ENCODE measurements around the gene FALEC.

Gene FALEC

GRCh38 chr1:150515328-150516049 is at the start of gene FALEC:
TSS of gene FALEC (plus strand) at chr1:150515752.
- Histone ChIP-seq H3K36me3 (ENCODE audit: insufficient read depth, low read depth, low read length) (no peaks in the 10 kb centered on the region), H3K9me3 (ENCODE audit: insufficient read depth, low read depth, low read length) (no peaks in the 10 kb centered on the region), H3K27ac (ENCODE audit: low read length) (no peak within 1 kb of the TSS), H3K9ac (ENCODE audit: low read depth, low read length) (peak within 1 kb of the TSS; percentile 82), H3K27me3 (ENCODE audit: insufficient read depth, low read length) (peaks cover 3% of the 10 kb centered on the region; the same call in 1 of the 2 replicates), H3K4me1 (ENCODE audit: insufficient read depth, low read length) (peaks cover 5% of the 10 kb centered on the region; the same call in 1 of the 2 replicates), H3K4me3 (ENCODE audit: low read length) (peak within 1 kb of the TSS; percentile 84)

- H3K4me3 ChIP-seq (ENCODE audit: low read length), result no peak overlapping the region
- H3K36me3 ChIP-seq (ENCODE audit: insufficient read depth, low read depth, low read length), result peaks cover 68% of the 10 kb centered on the region
- no peaks in the 10 kb centered on the region for H3K27me3 ChIP-seq (ENCODE audit: insufficient read depth, low read length)
- H3K27ac ChIP-seq (ENCODE audit: low read length), result no peak overlapping the region
- no peaks in the 10 kb centered on the region for H3K9me3 ChIP-seq (ENCODE audit: insufficient read depth, low read depth, low read length)
- peaks cover 3% of the 10 kb centered on the region for H3K4me1 ChIP-seq (ENCODE audit: insufficient read depth, low read length)
- no peak overlapping the region for H3K9ac ChIP-seq (ENCODE audit: low read depth, low read length)
Measured at GRCh38 chr1:150466964-150467363, 48.6 kb upstream of the FALEC start.

GRCh38 chr1:150469291-150469690 is 46.3 kb upstream of the FALEC start:
- peaks cover 80% of the 10 kb centered on the region for H3K36me3 ChIP-seq (ENCODE audit: insufficient read depth, low read depth, low read length)
- no peak overlapping the region for H3K9ac ChIP-seq (ENCODE audit: low read depth, low read length)
- no peaks in the 10 kb centered on the region for H3K27me3 ChIP-seq (ENCODE audit: insufficient read depth, low read length)
- peaks cover 9% of the 10 kb centered on the region for H3K4me1 ChIP-seq (ENCODE audit: insufficient read depth, low read length)
- H3K27ac ChIP-seq (ENCODE audit: low read length), result no peak overlapping the region
- no peak overlapping the region for H3K4me3 ChIP-seq (ENCODE audit: low read length)
- H3K9me3 ChIP-seq (ENCODE audit: insufficient read depth, low read depth, low read length), result no peaks in the 10 kb centered on the region

- Histone ChIP-seq H3K27me3 (ENCODE audit: insufficient read depth, low read length) (no peaks in the 10 kb centered on the region), H3K9me3 (ENCODE audit: insufficient read depth, low read depth, low read length) (no peaks in the 10 kb centered on the region), H3K9ac (ENCODE audit: low read depth, low read length) (no peak overlapping the region), H3K4me1 (ENCODE audit: insufficient read depth, low read length) (peaks cover 9% of the 10 kb centered on the region), H3K36me3 (ENCODE audit: insufficient read depth, low read depth, low read length) (peaks cover 52% of the 10 kb centered on the region), H3K27ac (ENCODE audit: low read length) (no peak overlapping the region), H3K4me3 (ENCODE audit: low read length) (no peak overlapping the region)
Measured at GRCh38 chr1:150472601-150473200, 42.9 kb upstream of the FALEC start.

GRCh38 chr1:150473659-150474058 is 41.9 kb upstream of the FALEC start:
- Histone ChIP-seq H3K4me1 (ENCODE audit: insufficient read depth, low read length) (peaks cover 9% of the 10 kb centered on the region), H3K9me3 (ENCODE audit: insufficient read depth, low read depth, low read length) (no peaks in the 10 kb centered on the region), H3K27ac (ENCODE audit: low read length) (no peak overlapping the region), H3K9ac (ENCODE audit: low read depth, low read length) (no peak overlapping the region), H3K27me3 (ENCODE audit: insufficient read depth, low read length) (no peaks in the 10 kb centered on the region), H3K4me3 (ENCODE audit: low read length) (no peak overlapping the region), H3K36me3 (ENCODE audit: insufficient read depth, low read depth, low read length) (peaks cover 45% of the 10 kb centered on the region)

GRCh38 chr1:150474869-150475268 is 40.7 kb upstream of the FALEC start:
- H3K27ac ChIP-seq (ENCODE audit: low read length), result no peak overlapping the region
- H3K9me3 ChIP-seq (ENCODE audit: insufficient read depth, low read depth, low read length), result no peaks in the 10 kb centered on the region
- H3K36me3 ChIP-seq (ENCODE audit: insufficient read depth, low read depth, low read length), result peaks cover 41% of the 10 kb centered on the region
- no peak overlapping the region for H3K4me3 ChIP-seq (ENCODE audit: low read length)
- peaks cover 9% of the 10 kb centered on the region for H3K4me1 ChIP-seq (ENCODE audit: insufficient read depth, low read length)
- H3K9ac ChIP-seq (ENCODE audit: low read depth, low read length), result no peak overlapping the region
- peaks cover 8% of the 10 kb centered on the region for H3K27me3 ChIP-seq (ENCODE audit: insufficient read depth, low read length)

- Histone ChIP-seq H3K9ac (ENCODE audit: low read depth, low read length) (no peak overlapping the region; the same call in 1 of the 2 replicates), H3K4me3 (ENCODE audit: low read length) (no peak overlapping the region), H3K4me1 (ENCODE audit: insufficient read depth, low read length) (peaks cover 7% of the 10 kb centered on the region), H3K27me3 (ENCODE audit: insufficient read depth, low read length) (peaks cover 10% of the 10 kb centered on the region), H3K36me3 (ENCODE audit: insufficient read depth, low read depth, low read length) (peaks cover 22% of the 10 kb centered on the region), H3K27ac (ENCODE audit: low read length) (no peak overlapping the region), H3K9me3 (ENCODE audit: insufficient read depth, low read depth, low read length) (no peaks in the 10 kb centered on the region)
Measured at GRCh38 chr1:150476754-150477153, 38.8 kb upstream of the FALEC start.

- H3K27ac ChIP-seq (ENCODE audit: low read length), result no peak overlapping the region
- H3K9ac ChIP-seq (ENCODE audit: low read depth, low read length), result no peak overlapping the region; the same call in 1 of the 2 replicates
- H3K9me3 ChIP-seq (ENCODE audit: insufficient read depth, low read depth, low read length), result no peaks in the 10 kb centered on the region
- H3K27me3 ChIP-seq (ENCODE audit: insufficient read depth, low read length), result peaks cover 10% of the 10 kb centered on the region
- H3K4me3 ChIP-seq (ENCODE audit: low read length), result no peak overlapping the region
- H3K36me3 ChIP-seq (ENCODE audit: insufficient read depth, low read depth, low read length), result peaks cover 17% of the 10 kb centered on the region
- H3K4me1 ChIP-seq (ENCODE audit: insufficient read depth, low read length), result peaks cover 2% of the 10 kb centered on the region; the same call in 1 of the 2 replicates
Measured at GRCh38 chr1:150477320-150477719, 38.2 kb upstream of the FALEC start.

GRCh38 chr1:150477733-150478132 is 37.8 kb upstream of the FALEC start:
- Histone ChIP-seq H3K27ac (ENCODE audit: low read length) (no peak overlapping the region), H3K4me1 (ENCODE audit: insufficient read depth, low read length) (no peaks in the 10 kb centered on the region; the same call in 1 of the 2 replicates)

GRCh38 chr1:150479370-150479769 is 36.2 kb upstream of the FALEC start:
- Histone ChIP-seq H3K4me3 (ENCODE audit: low read length) (no peak overlapping the region), H3K36me3 (ENCODE audit: insufficient read depth, low read depth, low read length) (no peaks in the 10 kb centered on the region), H3K9ac (ENCODE audit: low read depth, low read length) (no peak overlapping the region), H3K27me3 (ENCODE audit: insufficient read depth, low read length) (peaks cover 10% of the 10 kb centered on the region), H3K9me3 (ENCODE audit: insufficient read depth, low read depth, low read length) (no peaks in the 10 kb centered on the region), H3K4me1 (ENCODE audit: insufficient read depth, low read length) (no peaks in the 10 kb centered on the region), H3K27ac (ENCODE audit: low read length) (no peak overlapping the region)

More at GRCh38 chr1:150477733-150478132, 37.8 kb upstream of the FALEC start:
- H3K4me3 ChIP-seq (ENCODE audit: low read length), result no peak overlapping the region
- H3K9me3 ChIP-seq (ENCODE audit: insufficient read depth, low read depth, low read length), result no peaks in the 10 kb centered on the region
- no peak overlapping the region for H3K9ac ChIP-seq (ENCODE audit: low read depth, low read length)
- H3K27me3 ChIP-seq (ENCODE audit: insufficient read depth, low read length), result peaks cover 10% of the 10 kb centered on the region
- peaks cover 13% of the 10 kb centered on the region for H3K36me3 ChIP-seq (ENCODE audit: insufficient read depth, low read depth, low read length)

- Histone ChIP-seq H3K9ac (ENCODE audit: low read depth, low read length) (no peak overlapping the region), H3K4me1 (ENCODE audit: insufficient read depth, low read length) (no peaks in the 10 kb centered on the region), H3K4me3 (ENCODE audit: low read length) (no peak overlapping the region), H3K27me3 (ENCODE audit: insufficient read depth, low read length) (peaks cover 10% of the 10 kb centered on the region), H3K9me3 (ENCODE audit: insufficient read depth, low read depth, low read length) (no peaks in the 10 kb centered on the region), H3K36me3 (ENCODE audit: insufficient read depth, low read depth, low read length) (no peaks in the 10 kb centered on the region), H3K27ac (ENCODE audit: low read length) (no peak overlapping the region)
Measured at GRCh38 chr1:150479927-150480352, 35.6 kb upstream of the FALEC start.

GRCh38 chr1:150484431-150484830 is 31.1 kb upstream of the FALEC start:
- H3K4me3 ChIP-seq (ENCODE audit: low read length), result no peak overlapping the region
- no peak overlapping the region for H3K27ac ChIP-seq (ENCODE audit: low read length)
- H3K9ac ChIP-seq (ENCODE audit: low read depth, low read length), result no peak overlapping the region
- peaks cover 6% of the 10 kb centered on the region for H3K27me3 ChIP-seq (ENCODE audit: insufficient read depth, low read length)
- peaks cover 9% of the 10 kb centered on the region; the same call in 1 of the 2 replicates for H3K36me3 ChIP-seq (ENCODE audit: insufficient read depth, low read depth, low read length)
- H3K9me3 ChIP-seq (ENCODE audit: insufficient read depth, low read depth, low read length), result no peaks in the 10 kb centered on the region
- H3K4me1 ChIP-seq (ENCODE audit: insufficient read depth, low read length), result no peaks in the 10 kb centered on the region

Measured in iPS-20b (cell line).